Tracheal epithelial cell (primary cell): ENCODE data around the gene METTL21C. TPM values are rescaled to one million over a fixed set of nuclear protein-coding genes. Genes with fewer than 3 reads are reported as not detected.

Experiments
- total RNA-seq: library from RNA; depleted of rRNA; stranded (reverse); fragments of >200 nt; gene quantifications from 2 replicates; pipeline ENCODE4 v1.2.1, GENCODE V29; 2014

METTL21C gene
- total RNA-seq, result not detected in 2 replicates

DNA sequence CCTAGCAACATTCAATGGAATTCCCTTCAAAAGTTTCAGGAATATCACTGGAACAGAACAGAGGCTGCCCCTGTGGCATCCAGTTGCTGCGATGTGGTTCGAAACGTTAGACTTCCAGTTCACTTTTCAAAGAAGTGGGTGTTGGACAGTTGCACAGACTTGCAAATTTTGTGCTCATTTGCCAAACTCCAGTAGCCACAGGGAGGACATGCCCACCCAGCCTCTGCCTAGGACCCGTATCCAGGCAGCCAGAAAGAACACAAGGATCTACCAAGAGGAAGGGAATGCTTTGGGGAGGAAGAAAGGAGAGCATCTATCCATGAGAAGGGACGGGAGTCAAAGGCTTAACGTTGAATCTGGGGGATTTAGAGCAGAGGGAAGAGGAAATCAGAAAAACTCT lies at the start of gene METTL21C:
Gene METTL21C (minus strand): TSS at position 108 of the 400 bp plus-strand sequence. CDS start 546 bp downstream, outside the sequence.

Other genes with a start within 250 kb of the METTL21C start
- 33.0 and 34.1 TPM in 2 replicates for gene TPP2, start 98.1 kb downstream of the METTL21C start, total RNA-seq
- gene TEX30, start 78.7 kb upstream of the METTL21C start, total RNA-seq, result 10.2 and 11.6 TPM in 2 replicates
- 5.1 TPM in 2 replicates for gene POGLUT2, start 103.9 kb upstream of the METTL21C start, total RNA-seq
- 11.1 and 16.0 TPM in 2 replicates for gene BIVM, start 104.1 kb upstream of the METTL21C start, total RNA-seq
- 34.0 and 51.8 TPM in 2 replicates for gene ERCC5, start 151.0 kb upstream of the METTL21C start, total RNA-seq